Karpas-422 (cell line): ENCODE measurements around the gene BLTP2. TPM values are rescaled to one million over a fixed set of nuclear protein-coding genes. Genes with fewer than 3 reads are reported as not detected.
A peak's percentile ranks its signal among the peaks of the same experiment; 100 is the strongest.

Experiments
- DNase-seq: peaks from one replicate; pipeline ENCODE4 v3.0.0-alpha.2; 2015
- H2AFZ ChIP-seq: fragments of 200-600 bp; sonication (generic); 2 replicates; pipeline ENCODE4 v1.6.1; 2014; ENCODE audit warnings: antibody characterized with exemption, low read length, mixed read lengths
- H3K27ac ChIP-seq: fragments of 200-600 bp; sonication (generic); 2 replicates; pipeline ENCODE4 v1.5.1; 2014; ENCODE audit warnings: mild to moderate bottlenecking, low read length, moderate library complexity
- H3K27me3 ChIP-seq: fragments of 200-600 bp; sonication (generic); 2 replicates; pipeline ENCODE4 v1.6.1; 2014; ENCODE audit warnings: low read length, mixed read lengths
- H3K36me3 ChIP-seq: fragments of 200-600 bp; sonication (generic); 2 replicates; pipeline ENCODE4 v1.6.1; 2014; ENCODE audit warnings: low read length, mixed read lengths; ENCODE audit not compliant: insufficient read depth
- H3K4me1 ChIP-seq: fragments of 200-600 bp; sonication (generic); 2 replicates; pipeline ENCODE4 v1.6.1; 2014; ENCODE audit warnings: mild to moderate bottlenecking, low read length, mixed read lengths
- H3K4me2 ChIP-seq: fragments of 200-600 bp; sonication (generic); 2 replicates; pipeline ENCODE4 v1.6.1; 2014; ENCODE audit warnings: low read length, low read depth, mild to moderate bottlenecking; ENCODE audit not compliant: poor library complexity, severe bottlenecking
- H3K4me3 ChIP-seq: fragments of 200-600 bp; sonication (generic); 2 replicates; pipeline ENCODE4 v1.5.1; 2014; ENCODE audit warnings: mild to moderate bottlenecking, antibody characterized with exemption, low read length, mixed read lengths
- H3K79me2 ChIP-seq: fragments of 200-600 bp; sonication (generic); 2 replicates; pipeline ENCODE4 v1.6.1; 2014; ENCODE audit warnings: mild to moderate bottlenecking, low read length, mixed read lengths
- H3K9ac ChIP-seq: fragments of 200-600 bp; sonication (generic); 2 replicates; pipeline ENCODE4 v1.6.0; 2014; ENCODE audit warnings: low read length
- H3K9me2 ChIP-seq: fragments of 200-600 bp; sonication (generic), shearing (Covaris generic); replicated peaks from 2 replicates; pipeline ENCODE4 v1.6.0; 2014; ENCODE audit warnings: mild to moderate bottlenecking, low read length, moderate library complexity; ENCODE audit not compliant: insufficient read depth
- H3K9me3 ChIP-seq: fragments of 300-700, 200-600 bp; sonication (generic); 2 replicates; pipeline ENCODE4 v1.6.1; 2014; ENCODE audit warnings: low read length, mixed read lengths
- H4K20me1 ChIP-seq: fragments of 200-600 bp; sonication (generic); 2 replicates; pipeline ENCODE4 v1.6.1; 2014; ENCODE audit warnings: mild to moderate bottlenecking, antibody characterized with exemption, low read length, low read depth; ENCODE audit not compliant: insufficient read depth
- total RNA-seq: library from RNA; depleted of rRNA; stranded (reverse); fragments of >200 nt; shearing (Covaris generic); gene quantifications from 2 replicates; pipeline ENCODE4 v1.2.3, GENCODE V29; 2014; ENCODE audit warnings: low replicate concordance

Gene BLTP2
- total RNA-seq, 1 experiment from 2014 or later, result 133 TPM

DNA sequence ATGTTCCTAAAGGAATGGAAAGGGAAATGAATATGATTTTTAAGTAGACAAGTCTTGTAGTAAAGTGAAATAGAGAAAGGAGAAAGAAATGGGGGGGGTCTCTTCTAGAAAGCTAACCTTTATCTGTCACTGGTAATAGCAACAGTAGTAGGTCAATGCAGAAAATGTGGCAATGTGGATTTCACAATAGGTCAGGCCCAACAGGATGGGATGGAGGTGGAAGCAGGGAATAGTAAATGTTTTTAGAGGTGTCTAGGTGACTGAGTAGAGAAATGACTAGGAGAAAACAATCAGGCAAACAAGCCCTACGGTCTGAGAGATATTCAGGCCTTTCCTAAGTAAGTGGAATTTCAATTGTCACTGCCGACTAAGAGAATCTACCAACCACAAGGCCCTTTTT, 24.9 kb downstream of the BLTP2 start:
- Histone ChIP-seq H3K79me2 (peaks cover 6% of the 10 kb centered on the region; the same call in 1 of the 2 replicates), H3K9me3 (no peaks in the 10 kb centered on the region)

DNA sequence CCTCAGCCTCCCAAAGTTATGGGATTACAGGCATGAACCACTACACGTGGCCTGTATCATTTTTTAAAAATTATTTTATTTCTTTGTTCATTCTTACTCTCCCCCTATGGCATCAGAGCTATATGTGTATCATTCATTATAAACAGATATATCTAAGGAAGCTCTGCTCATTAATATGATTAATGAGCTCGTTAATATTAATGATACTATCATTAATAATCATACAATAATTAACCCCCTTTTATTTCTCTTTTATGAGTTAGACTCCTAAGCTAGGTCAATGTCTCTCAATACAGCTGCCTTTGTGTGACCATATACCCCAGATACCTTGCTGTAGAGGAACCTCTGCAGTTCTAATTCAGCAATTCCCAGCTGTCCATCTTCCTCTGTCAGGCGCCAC, 26.5 kb downstream of the BLTP2 start:
- Histone ChIP-seq H4K20me1 (0 out of 2 replicates have a peak, but pooled peaks cover 5% of the 10 kb centered on the region), H3K4me3 (no peak overlapping the region), H3K9ac (no peak overlapping the region), H3K9me3 (no peaks in the 10 kb centered on the region), H3K4me2 (no peak overlapping the region), H3K9me2 (no peaks in the 10 kb centered on the region), H2AFZ (no peak overlapping the region), H3K79me2 (peaks cover 6% of the 10 kb centered on the region; the same call in 1 of the 2 replicates), H3K4me1 (peaks cover 2% of the 10 kb centered on the region), H3K27ac (no peak overlapping the region), H3K36me3 (peaks cover 72% of the 10 kb centered on the region; the same call in 1 of the 2 replicates), H3K27me3 (no peaks in the 10 kb centered on the region)
- DNase-seq, result no peak

More for the DNA sequence above, 24.9 kb downstream of the BLTP2 start:
- H2AFZ ChIP-seq, result no peak overlapping the region
- peaks cover 77% of the 10 kb centered on the region; the same call in 1 of the 2 replicates for H3K36me3 ChIP-seq
- DNase-seq, result no peak
- peaks cover 2% of the 10 kb centered on the region for H3K4me1 ChIP-seq
- H4K20me1 ChIP-seq, result peaks cover 8% of the 10 kb centered on the region; the same call in 1 of the 2 replicates
- no peak overlapping the region for H3K27ac ChIP-seq
- no peaks in the 10 kb centered on the region for H3K9me2 ChIP-seq
- H3K4me3 ChIP-seq, result no peak overlapping the region
- H3K9ac ChIP-seq, result no peak overlapping the region
- H3K4me2 ChIP-seq, result no peak overlapping the region
- H3K27me3 ChIP-seq, result no peaks in the 10 kb centered on the region

DNA sequence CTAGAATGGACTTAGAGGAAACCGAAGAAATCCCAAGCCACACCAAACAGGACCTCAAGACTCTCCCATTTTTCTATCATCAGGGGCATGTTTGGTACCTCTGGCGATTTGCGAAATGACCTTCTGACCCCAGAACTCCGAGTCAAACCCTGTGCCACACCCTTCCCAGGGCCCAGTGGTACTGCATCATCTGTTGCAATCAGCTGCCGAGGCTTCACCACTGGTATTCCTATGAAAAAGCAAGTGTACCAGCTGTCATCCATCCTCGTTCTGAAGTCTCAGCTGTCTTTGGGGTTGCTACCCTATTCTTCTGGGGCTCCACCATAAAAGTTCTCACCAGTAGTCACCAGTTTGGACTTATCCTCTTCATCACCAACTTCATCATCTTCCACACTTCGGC, 28.7 kb downstream of the BLTP2 start:
- H3K4me1 ChIP-seq, result no peaks in the 10 kb centered on the region; the same call in 1 of the 2 replicates
- H3K9me3 ChIP-seq, result no peaks in the 10 kb centered on the region
- 0 out of 2 replicates have a peak, but pooled peaks cover 5% of the 10 kb centered on the region for H4K20me1 ChIP-seq
- H2AFZ ChIP-seq, result no peak overlapping the region
- H3K79me2 ChIP-seq, result 0 out of 2 replicates have a peak, but pooled peaks cover 3% of the 10 kb centered on the region
- no peak overlapping the region for H3K4me2 ChIP-seq
- H3K27me3 ChIP-seq, result no peaks in the 10 kb centered on the region
- no peaks in the 10 kb centered on the region for H3K9me2 ChIP-seq
- H3K36me3 ChIP-seq, result peaks cover 70% of the 10 kb centered on the region
- DNase-seq, result no peak
- no peak overlapping the region for H3K9ac ChIP-seq
- no peak overlapping the region for H3K27ac ChIP-seq
- H3K4me3 ChIP-seq, result no peak overlapping the region

DNA sequence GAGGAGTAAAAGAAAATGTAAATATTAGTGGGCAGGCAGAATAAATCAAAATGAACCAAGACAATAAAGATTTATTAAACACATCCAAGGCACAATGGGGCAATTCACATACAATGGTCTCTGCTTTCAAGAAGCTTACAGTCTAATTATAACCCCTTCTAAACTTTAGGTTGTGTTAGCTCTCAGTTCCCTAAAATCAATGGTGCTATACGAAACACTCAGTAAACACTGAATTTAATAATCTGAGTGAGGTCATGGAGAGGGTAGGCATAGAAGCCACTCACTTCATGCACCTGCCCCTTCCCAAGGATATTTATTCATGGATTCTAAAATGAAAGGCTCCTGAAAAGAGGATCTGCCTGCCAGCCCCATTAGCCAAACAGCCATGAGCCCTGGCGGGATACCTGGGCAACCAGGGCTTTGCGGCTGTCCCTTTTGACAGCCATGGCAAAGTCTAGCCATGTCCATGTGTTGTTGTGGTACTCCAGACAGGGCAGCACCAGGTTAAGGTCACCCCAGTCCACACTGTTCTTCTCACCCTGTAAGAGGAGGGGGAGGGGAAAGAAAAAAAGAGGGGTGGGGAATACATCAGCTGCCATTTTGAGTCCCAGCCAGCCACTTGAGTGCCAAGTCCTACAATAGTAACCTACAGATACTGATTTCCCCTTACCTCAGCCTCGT, 29.6 kb downstream of the BLTP2 start:
- no peak for DNase-seq
- Histone ChIP-seq H3K9ac (no peak overlapping the region), H3K27me3 (no peaks in the 10 kb centered on the region), H3K9me2 (no peaks in the 10 kb centered on the region), H3K27ac (no peak overlapping the region), H3K4me3 (no peak overlapping the region), H3K4me2 (no peak overlapping the region), H4K20me1 (0 out of 2 replicates have a peak, but pooled peaks cover 5% of the 10 kb centered on the region), H2AFZ (no peak overlapping the region), H3K36me3 (peaks cover 62% of the 10 kb centered on the region), H3K79me2 (no peaks in the 10 kb centered on the region), H3K9me3 (no peaks in the 10 kb centered on the region), H3K4me1 (no peaks in the 10 kb centered on the region; the same call in 1 of the 2 replicates)

DNA sequence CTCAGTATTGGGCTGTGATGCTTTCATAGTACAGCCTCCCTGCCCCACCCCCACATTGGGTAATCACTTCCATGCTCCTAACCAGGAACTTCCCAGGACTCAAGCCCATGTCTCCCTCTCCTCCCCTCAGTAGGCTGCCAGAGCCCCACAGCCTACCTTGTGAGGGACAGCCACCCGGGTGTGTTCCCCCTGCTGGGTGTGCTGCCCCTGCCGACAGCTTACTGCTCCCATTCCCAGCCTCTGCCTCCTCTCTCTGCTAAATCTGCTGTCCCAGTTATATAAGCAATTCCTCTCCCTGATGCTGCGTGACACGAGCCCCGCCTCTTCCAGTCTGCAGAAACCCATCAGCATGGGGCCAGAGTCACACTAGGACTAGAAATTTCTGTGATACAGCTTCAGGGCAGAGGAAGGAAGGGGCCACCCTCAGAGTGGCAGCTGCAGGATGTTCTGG, 31.0 kb downstream of the BLTP2 start, which contains the start of gene RSKR:
RSKR (minus strand) TSS at position 255 of the 451 bp plus-strand sequence; CDS start at position 231, 24 bp downstream.
- Histone ChIP-seq H3K4me2 (no peak within 1 kb of the TSS), H4K20me1 (0 out of 2 replicates have a peak, but pooled peaks cover 5% of the 10 kb centered on the region), H2AFZ (no peak within 1 kb of the TSS), H3K9me3 (no peaks in the 10 kb centered on the region), H3K9ac (no peak within 1 kb of the TSS), H3K9me2 (no peaks in the 10 kb centered on the region), H3K27ac (no peak within 1 kb of the TSS), H3K36me3 (peaks cover 53% of the 10 kb centered on the region), H3K4me3 (no peak within 1 kb of the TSS), H3K4me1 (no peaks in the 10 kb centered on the region; the same call in 1 of the 2 replicates), H3K79me2 (no peaks in the 10 kb centered on the region), H3K27me3 (no peaks in the 10 kb centered on the region)
- DNase-seq, result no peak

DNA sequence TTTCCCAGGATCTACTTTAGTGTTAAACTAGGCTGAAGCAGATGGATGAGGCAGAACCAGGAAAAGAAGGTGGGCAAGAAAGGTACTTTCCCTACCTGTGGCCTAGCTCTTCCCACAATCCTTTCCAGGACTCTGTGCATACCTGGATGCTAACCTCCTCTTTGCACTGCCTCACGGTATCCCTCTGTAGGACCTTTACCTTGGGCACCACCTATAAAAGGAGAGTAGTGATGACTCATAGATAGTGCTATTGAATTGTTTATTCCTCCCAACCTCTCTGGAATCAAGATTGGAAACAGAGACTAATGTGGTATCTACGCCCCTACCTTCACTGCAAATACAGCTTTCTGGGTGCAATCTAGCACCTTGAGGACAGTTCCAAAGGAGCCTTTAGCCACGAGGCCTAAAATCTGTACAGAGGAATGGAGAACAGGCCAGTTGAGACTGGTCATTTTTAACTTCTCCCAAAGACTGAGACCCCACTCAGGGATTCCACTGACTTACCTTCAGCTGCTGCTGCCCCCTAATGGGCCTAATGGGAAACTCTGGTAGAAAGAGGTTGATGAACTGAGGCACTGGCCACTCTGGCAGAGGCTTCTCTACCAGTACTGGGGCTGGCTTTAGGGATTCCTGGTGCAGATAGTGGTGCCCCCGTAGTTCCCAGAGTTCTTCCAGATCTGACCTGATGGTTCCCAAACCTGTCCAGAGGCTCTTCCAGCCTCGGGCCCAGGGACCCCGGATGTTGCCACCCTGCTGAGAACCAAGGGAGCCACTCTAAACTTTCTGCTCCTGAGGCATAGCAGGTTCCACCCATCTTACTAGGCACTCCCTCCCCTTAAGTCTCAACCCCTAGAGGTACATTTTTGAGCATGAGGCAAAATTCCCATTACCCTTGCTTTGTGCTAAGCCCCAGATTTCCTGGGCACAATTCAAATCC, 31.8 kb downstream of the BLTP2 start:
- H3K4me1 ChIP-seq, result no peaks in the 10 kb centered on the region; the same call in 1 of the 2 replicates
- no peaks in the 10 kb centered on the region for H3K27me3 ChIP-seq
- no peaks in the 10 kb centered on the region for H3K9me2 ChIP-seq
- H3K79me2 ChIP-seq, result no peaks in the 10 kb centered on the region
- DNase-seq, result peak; percentile 77
- H3K4me2 ChIP-seq, result no peak overlapping the region
- no peak overlapping the region for H3K27ac ChIP-seq
- no peaks in the 10 kb centered on the region for H3K9me3 ChIP-seq
- peaks cover 50% of the 10 kb centered on the region for H3K36me3 ChIP-seq
- no peak overlapping the region for H3K9ac ChIP-seq
- H3K4me3 ChIP-seq, result no peak overlapping the region
- no peak overlapping the region for H2AFZ ChIP-seq
- 0 out of 2 replicates have a peak, but pooled peaks cover 5% of the 10 kb centered on the region for H4K20me1 ChIP-seq

DNA sequence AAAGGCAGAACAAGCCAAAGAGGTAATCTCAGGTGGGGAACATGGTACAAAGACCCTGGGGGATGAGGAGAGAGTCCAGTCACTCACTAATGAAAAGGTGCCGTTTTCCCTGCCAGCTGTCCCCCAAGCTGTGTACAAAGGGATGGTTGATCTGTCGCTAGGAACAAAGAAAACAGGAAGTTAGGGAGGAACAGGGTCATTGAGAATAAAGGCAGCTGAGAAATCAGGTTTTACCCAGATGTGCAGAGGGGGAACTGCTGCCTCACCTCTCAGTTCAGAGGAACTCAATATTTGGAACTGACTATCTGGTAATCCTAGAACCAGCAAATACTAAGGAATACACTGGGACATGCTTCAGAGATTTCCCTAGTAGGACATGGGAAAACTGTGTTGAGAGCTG, 32.4 kb downstream of the BLTP2 start:
- no peak overlapping the region for H3K9ac ChIP-seq
- H3K27me3 ChIP-seq, result no peaks in the 10 kb centered on the region
- H3K36me3 ChIP-seq, result peaks cover 54% of the 10 kb centered on the region
- no peak overlapping the region for H3K4me2 ChIP-seq
- no peaks in the 10 kb centered on the region; the same call in 1 of the 2 replicates for H3K4me1 ChIP-seq
- H3K27ac ChIP-seq, result no peak overlapping the region
- H3K9me3 ChIP-seq, result no peaks in the 10 kb centered on the region
- 0 out of 2 replicates have a peak, but pooled peaks cover 5% of the 10 kb centered on the region for H4K20me1 ChIP-seq
- no peaks in the 10 kb centered on the region for H3K9me2 ChIP-seq
- H3K4me3 ChIP-seq, result no peak overlapping the region
- no peak for DNase-seq
- no peaks in the 10 kb centered on the region for H3K79me2 ChIP-seq
- no peak overlapping the region for H2AFZ ChIP-seq
